Kidney (tissue), 14 donors: ENCODE measurements around the gene HPSE2. TPM values are rescaled to one million over a fixed set of nuclear protein-coding genes. Genes with fewer than 3 reads are reported as not detected.

Experiments
- DNase-seq, 5 donors: peaks; one replicate each; pipeline ENCODE4 v3.0.0-alpha.2; 2013 to 2020
- FAIRE-seq: peaks from 2 replicates; lab custom pipeline; 2012; peaks lifted over from hg19 to GRCh38; lab: Jason Lieb, UNC
- H3K27ac ChIP-seq, 2 donors: one replicate each; pipeline ENCODE4 v1.7.0; 2013; ENCODE audit warnings: low read depth in 2 of 2, low read length in 2 of 2, inconsistent platforms in 1 of 2
- H3K27me3 ChIP-seq: one replicate; pipeline ENCODE4 v1.7.1; 2013; ENCODE audit warnings: low read length, inconsistent platforms; ENCODE audit not compliant: control insufficient read depth, insufficient read depth
- H3K36me3 ChIP-seq, 3 donors: one replicate each; pipeline versions ENCODE4 v1.7.0 to v1.7.1; 2013; ENCODE audit warnings: low read length in 3 of 3, control low read depth in 1 of 3, inconsistent platforms in 1 of 3; ENCODE audit not compliant: insufficient read depth in 3 of 3, control insufficient read depth in 2 of 3
- H3K4me1 ChIP-seq, 3 donors: one replicate each; pipeline versions ENCODE4 v1.7.0 to v1.7.1; 2013; ENCODE audit warnings: low read length in 3 of 3, inconsistent platforms in 1 of 3, low read depth in 1 of 3; ENCODE audit not compliant: control insufficient read depth in 2 of 3, insufficient read depth in 2 of 3
- H3K4me3 ChIP-seq, 3 donors: one replicate each; pipeline versions ENCODE4 v1.7.0 to v1.8.1; 2013; ENCODE audit warnings: low read length in 3 of 3, control low read depth in 1 of 3, inconsistent platforms in 1 of 3
- H3K9ac ChIP-seq, 3 donors: one replicate each; pipeline versions ENCODE4 v1.7.0 to v1.7.1; 2013; ENCODE audit warnings: low read length in 3 of 3, control low read depth in 1 of 3, inconsistent platforms in 1 of 3
- H3K9me3 ChIP-seq, 3 donors: one replicate each; pipeline versions ENCODE4 v1.7.0 to v1.7.1; 2013; ENCODE audit warnings: low read length in 3 of 3, control low read depth in 1 of 3, inconsistent platforms in 1 of 3; ENCODE audit not compliant: control insufficient read depth in 2 of 3, insufficient read depth in 1 of 3
- CTCF ChIP-seq: IDR thresholded peaks from 3 replicates; pipeline ENCODE4 v1.5.1; 2012; ENCODE audit warnings: mild to moderate bottlenecking, moderate library complexity, borderline replicate concordance; ENCODE audit not compliant: insufficient read depth; ENCODE audit errors: extremely low read depth
- intact Hi-C: fragments of 100-400 bp; cut with DNase I; formaldehyde crosslinking; loops from one replicate; pipeline ENCODE4 v1.11.1; 2022
- polyA plus RNA-seq: library from polyadenylated mRNA; stranded (reverse); fragments of 350-450 nt; fragmentation: Illumina TruSeq; extraction: RNeasy Lipid Tissue Mini Kit (QIAGEN cat#74804); gene quantifications from one replicate; pipeline ENCODE4 v1.2.3, GENCODE V29; 2014; ENCODE audit warnings: low read depth, low replicate concordance; ENCODE audit not compliant: insufficient read depth
- total RNA-seq: library from RNA; stranded (reverse); fragmentation: NEBNext Ultra II Directional; extraction: Animal tissue kit (Norgen Biotek cat#: 25700); gene quantifications from one replicate; pipeline ENCODE4 v1.2.1, GENCODE V29; 2021
- donor health status: control.
- donor health status: control.
- donor health status: control.
- donor health status: control.
- donor health status: control.
- donor health status: DM: yes; HTN: yes; CAD: no.
- donor health status: Normal renal cell carcinoma (clear cell type).

HPSE2 gene
- total and polyA plus RNA-seq, 2 donors from 2014 or later: 1.4 to 3.0 TPM

GRCh38 chr10:98424295-98425254, 811.1 kb downstream of the HPSE2 start:
- Histone ChIP-seq H3K27ac (no peak overlapping the region), H3K4me1 (no peaks in the 10 kb centered on the region), H3K27me3 (no peaks in the 10 kb centered on the region), H3K9me3 (no peaks in the 10 kb centered on the region), H3K36me3 (peaks cover 0 to 5% (median 2%) of the 10 kb centered on the region in 3 donors), H3K9ac (no peak overlapping the region), H3K4me3 (no peak overlapping the region)
- intact Hi-C loops: no loop called here
- no peak for TF ChIP-seq CTCF
- no peak for DNase-seq
- FAIRE-seq: no peak

- Histone ChIP-seq H3K9me3 (no peaks in the 10 kb centered on the region), H3K9ac (no peak overlapping the region), H3K4me1 (no peaks in the 10 kb centered on the region), H3K27ac (no peak overlapping the region), H3K4me3 (no peak overlapping the region), H3K36me3 (peaks cover 0 to 3% (median under 1%) of the 10 kb centered on the region in 3 donors), H3K27me3 (no peaks in the 10 kb centered on the region)
- no peak for TF ChIP-seq CTCF
- FAIRE-seq (no peak), DNase-seq (peak in 2 of 5 donors; percentile 35 to 40)
- intact Hi-C loops: no loop called here
Observed at GRCh38 chr10:98423691-98424120, 811.9 kb downstream of the HPSE2 start.

GRCh38 chr10:98422182-98422581, 813.5 kb downstream of the HPSE2 start:
- FAIRE-seq (no peak), DNase-seq (no peak)
- H3K4me1 ChIP-seq: no peaks in the 10 kb centered on the region
- H3K4me3 ChIP-seq: no peak overlapping the region
- no peaks in the 10 kb centered on the region for H3K27me3 ChIP-seq
- H3K9ac ChIP-seq: no peak overlapping the region
- no peak overlapping the region for H3K27ac ChIP-seq
- H3K36me3 ChIP-seq: peaks cover 0 to 5% (median 3%) of the 10 kb centered on the region in 3 donors
- no peak for TF ChIP-seq CTCF
- intact Hi-C loops: no loop called here
- no peaks in the 10 kb centered on the region for H3K9me3 ChIP-seq
